Midbrain (tissue), 1 donor: Measurements from ENCODE around the gene B3GNT9.
"Not testable (repeated sequence)": the region's sequence is repeated elsewhere in the genome, so short reads cannot be mapped to it uniquely, and the experiment has no call there.

Experiments
- DNase-seq: peaks from one replicate; lab custom pipeline; 2025; lab: John Stamatoyannopoulos, UW

The B3GNT9 gene

DNA sequence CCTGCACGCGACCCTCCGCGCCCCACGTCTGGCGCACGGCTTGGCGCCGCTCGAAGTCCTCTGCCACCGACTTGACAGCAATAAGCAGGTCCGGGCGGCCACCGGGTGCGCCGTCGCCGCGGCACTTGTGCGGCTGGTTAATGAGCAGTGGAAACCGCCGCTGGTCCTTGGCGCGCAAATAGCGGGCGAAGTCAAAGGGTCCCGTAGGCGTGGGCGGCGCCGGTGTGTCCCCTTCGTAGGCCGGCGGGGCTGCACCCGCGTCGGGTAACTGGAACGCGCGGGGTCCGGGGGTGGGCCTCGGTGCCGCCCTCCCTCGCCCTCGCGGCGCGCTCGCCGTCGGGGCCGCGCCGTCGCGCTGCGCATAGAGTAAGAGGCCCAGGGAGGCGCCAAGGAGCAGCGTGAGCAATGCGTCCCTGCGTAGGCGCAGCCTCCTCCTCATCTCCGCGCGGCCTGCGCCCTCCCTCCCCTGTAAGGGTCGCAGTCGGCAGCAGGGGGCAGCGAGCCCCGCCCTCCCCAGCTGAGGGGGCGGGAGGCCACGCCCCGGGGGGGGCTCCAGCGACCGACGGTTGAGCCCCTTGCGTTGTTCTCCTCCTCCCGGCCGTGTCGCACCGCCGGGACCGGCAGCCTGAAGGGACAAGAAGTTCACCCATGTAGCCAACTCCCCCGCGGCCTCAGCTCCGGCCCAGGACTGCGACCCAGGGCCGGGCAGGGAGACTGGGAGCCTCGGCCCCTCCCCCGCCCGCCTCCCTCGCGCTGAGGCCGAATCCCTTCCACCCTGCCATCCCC, 558 bp downstream of the B3GNT9 start:
- no peak for DNase-seq

DNA sequence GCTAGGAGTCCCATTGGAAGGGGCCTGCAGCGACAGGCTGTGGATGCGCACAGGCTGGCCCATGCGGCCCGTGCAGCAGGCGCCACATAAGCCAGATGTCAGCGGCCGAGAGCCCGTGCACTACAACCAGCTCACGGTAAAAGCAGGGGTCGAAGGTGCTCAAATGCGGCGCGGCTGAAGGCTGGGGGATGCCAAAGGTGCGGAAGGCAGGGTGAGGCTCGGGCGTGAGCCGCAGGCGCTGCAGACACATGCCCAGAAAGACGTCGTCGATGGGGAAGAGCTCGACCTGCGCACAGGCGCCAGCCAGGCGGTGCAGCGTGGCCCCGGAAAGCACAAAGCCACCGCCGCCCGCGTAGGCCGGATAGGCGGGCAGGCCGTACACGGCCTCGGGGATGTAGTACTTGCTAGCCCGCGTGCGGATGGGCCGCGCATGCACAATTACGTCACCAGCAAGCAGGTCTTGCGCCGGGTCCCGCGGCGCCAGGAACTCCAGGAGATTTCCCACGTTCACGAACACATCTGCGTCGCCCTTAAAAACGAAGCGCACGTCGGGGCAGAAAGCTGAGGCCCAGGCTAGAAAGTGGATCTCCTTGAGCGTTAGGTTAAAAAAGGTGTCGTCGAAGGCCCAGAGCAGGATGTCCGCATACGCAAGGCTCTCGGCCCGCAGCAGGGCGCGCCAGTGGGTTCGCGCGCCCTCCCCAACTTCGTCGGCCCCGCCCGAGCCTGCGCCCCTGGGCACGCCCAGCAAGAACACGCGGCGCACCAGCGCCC, 1.3 kb downstream of the B3GNT9 start:
- DNase-seq = no peak

DNA sequence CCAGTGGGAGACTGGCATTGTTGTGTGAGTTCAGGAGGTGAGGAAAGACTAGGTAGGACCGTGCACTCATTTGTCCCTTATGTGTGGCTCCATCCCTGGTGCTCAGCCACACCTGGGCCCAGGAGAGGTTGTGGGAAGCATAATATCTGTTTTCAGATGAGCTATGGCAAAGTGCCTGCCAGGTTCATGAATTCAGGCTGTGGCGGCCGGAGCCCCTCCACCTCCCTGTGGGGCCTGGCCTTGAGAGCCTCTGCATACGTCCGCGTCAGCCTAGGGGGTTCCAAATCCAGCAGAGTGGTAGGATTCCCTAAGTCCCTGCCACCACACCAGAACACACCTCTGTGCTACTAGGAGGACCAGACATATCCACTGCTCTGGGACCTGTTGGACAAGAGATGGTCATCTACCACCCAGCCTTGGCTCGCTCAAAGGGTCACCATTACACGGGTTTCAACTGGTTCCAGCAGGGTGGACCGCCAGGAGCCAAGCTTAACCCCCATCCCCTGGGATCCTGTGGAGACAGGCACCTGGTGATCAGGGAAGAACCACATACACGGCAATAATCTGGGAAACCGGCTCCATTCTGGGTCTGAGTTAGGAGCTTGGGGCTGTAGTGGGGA, 2.0 kb downstream of the B3GNT9 start:
- no peak for DNase-seq

DNA sequence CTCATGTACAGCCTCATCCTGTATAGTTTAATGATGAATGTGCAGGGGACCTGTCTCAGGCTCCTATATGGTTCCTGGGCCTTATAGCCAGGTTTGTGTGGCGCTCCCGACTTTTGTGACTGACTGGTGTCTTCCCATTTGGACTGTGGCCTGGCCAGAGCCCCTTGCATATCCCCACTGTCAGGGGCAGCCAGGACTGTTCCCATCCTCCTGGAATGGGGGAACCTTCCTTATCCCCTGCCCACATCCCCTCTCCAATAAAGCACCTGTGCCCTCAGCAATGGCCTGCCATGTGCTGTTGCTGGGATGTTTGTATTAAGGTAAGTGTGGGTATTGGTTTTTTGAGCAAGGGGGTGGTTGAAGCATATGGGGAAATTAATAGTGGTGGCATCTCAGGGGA, 2.6 kb downstream of the B3GNT9 start:
- DNase-seq = no peak

DNA sequence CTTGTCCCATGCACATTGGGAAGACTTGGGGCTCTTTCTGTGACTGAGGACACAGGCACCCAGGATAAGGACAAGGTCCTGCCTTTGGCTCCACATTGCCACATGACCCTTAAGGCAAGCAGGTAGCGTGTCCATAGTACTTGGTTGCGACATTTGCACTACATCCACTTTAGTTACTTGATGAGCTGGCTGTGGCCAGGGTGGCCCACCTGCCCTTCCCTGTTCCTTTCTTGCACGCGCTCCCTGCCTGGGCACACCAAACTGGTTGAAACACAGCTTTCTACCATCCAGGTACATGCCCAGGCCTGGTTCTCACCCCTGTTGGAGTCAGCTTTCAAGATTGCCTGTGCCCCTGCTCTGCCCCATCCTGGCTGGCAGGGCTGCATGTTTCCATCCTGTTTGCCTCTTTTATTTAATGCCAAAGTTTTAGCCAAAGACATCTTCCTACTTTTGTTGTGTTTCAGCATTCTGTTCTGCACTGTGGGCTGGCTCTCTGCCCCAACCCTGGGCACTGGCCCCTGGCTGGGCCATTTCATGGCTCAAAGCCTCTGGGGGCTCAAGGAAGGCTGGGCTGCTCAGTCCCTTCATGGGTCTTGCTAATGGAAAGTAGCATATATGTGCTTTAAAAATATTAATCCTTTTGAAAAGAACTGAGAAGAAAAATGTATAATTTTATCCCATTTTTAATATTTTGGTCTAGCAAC, 3.2 kb downstream of the B3GNT9 start:
- peak; percentile 35 for DNase-seq

DNA sequence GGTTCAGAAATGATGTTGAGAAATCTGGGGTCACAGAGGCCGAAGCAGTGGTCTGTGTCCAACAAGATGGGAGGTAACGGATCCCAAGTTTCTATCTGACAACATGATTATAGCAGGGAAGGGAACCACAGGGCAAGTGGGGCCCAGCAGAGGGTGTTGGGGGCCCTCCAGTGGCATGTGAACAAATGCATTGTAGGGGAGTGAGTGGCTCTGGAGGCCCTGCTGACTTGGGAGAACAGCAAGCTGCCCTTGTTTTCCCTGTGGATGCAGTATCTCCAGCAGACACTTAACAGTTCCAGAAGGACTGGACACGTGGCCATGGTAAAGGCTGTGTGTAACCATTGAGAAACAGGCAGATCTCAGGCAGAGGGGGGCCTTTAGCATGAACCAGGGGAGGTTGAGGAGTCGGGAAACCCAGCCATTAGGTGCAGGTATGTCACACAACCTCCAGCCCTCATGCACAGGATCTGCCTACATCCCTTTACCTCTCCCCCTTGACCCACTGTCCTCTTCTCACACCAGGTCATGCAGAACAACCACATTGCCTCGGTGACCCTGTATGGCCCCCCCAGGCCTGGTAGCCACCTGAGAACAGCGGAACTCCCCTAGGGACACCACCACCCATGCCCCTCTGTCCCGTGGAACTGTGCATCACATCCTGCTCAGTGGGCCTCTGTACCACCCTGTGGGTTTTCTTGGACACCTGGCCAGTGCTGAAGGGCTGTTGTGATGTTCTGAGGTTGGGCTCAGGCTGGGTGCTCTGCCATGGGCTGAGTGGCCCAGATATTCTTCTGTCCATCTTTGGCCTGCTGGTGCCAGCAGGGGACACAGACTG, 4.1 kb downstream of the B3GNT9 start:
- peak; percentile 10 for DNase-seq

DNA sequence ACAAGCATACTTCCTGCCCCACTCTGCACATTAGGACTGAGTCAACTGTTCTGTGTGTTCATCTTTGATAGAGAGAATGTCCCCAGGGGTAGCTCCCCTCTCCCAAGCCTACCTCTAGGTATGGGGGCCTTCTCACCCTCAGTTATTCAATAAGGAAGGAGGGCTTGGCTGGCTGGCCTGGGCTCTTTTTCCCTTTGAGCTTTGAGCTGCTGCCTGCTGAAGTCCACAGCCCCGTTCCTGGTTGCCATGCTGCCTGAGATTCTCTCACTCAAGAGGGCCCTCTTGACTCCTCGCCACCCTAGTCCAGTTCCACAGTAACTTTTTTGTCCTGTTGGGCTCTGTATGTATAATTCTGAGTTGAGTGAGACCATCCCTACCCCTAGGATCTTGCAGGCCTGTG, 5.1 kb downstream of the B3GNT9 start:
- no peak for DNase-seq

DNA sequence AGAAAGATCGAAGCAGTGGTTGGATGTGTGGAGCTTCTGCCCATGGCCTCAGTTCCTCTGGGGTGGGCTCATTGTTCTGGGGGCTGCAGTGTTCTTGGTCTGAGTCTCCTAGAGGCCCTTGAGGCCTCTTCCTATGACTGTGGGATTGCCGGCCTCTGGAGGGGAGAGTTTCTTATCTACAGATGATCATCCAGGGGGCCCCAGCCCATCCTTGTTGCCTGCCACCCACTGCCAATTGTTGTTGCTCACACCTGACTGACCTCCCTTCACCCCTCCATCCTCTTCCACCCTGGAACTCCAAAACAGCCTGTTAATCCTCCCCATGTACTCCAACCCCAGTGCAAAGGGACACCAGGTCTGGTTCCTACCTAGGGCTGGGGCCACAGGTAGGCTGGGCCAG, 5.9 kb downstream of the B3GNT9 start:
- DNase-seq = no peak

DNA sequence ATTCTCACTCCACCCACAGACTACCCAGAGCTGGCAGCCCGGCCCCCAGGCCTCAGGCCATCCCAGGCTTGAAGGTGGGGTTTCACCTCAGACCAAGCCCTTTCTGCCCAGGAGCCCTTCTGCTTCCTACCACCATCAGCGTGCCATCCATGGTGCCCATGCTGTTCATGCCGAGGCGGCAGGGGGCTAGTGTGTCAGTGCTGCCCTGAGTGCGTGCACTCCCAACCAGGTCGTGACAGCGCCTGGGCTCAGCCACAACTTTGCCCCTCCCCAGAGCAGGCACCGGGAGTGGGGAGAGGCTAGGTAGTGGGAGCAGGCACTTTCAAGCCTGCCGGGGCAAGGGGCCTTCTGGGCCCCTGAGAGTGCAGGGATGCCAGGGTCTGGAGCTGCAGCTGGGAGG, 8.5 kb downstream of the B3GNT9 start:
- DNase-seq = no peak

DNA sequence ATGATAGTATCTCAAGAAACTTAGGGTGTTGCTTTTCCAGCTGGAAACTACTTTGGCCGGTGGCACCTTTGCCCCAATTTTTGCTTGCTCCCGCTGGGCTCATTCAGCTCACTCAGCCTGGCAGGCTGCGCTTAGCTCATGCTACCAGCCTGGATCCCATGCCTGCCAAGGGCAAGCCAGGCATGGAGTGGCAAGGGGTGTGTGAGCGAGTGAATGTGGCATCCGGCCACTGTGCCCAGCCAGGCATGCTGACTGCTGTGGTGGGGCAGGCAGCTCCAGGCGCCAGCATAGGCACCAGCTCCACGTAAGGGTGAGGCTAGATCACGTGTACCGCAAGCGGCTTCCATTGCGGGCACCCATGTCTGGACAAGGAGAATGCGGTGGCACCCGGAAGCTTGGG, 9.4 kb downstream of the B3GNT9 start:
- no peak for DNase-seq

DNA sequence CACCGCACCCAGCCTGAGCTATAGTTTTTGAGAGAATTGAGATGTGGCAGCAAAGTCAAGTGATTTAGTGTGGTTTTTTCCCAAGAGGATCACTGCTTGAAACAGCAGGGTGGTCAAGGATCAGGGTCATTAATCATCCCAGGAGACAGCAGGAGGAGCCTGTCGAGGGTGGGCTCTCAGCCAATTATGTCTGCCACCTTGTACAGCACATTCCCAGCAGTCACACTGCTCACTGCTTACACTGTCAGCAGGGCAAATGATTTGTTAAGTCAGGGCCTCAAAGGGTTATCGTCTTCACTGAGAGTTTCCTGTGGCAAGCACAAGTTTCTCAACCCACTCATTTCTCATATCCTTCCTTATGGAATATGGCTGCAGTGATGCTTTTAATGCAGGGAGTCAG, 13.2 kb downstream of the B3GNT9 start:
- no peak for DNase-seq

DNA sequence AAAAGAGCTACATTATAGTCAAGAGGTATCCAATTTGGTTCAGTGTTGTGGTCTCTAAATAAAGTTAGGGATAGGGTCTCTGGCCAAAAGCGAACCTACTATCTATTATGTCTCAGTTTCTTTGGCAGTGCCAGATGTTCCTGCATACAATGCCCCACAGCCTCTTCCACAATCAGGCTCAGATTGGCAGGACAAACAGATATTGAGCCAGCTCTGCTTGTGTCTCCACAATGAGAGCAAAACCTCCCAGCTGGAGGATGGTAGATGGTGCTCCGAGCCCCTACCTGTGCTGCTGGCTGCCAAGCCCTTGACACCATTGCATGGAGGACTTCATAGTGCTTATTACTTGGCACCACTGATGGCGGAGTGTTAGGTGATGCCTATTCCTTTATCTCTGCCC, 21.4 kb downstream of the B3GNT9 start:
- DNase-seq = peak; percentile 55

DNA sequence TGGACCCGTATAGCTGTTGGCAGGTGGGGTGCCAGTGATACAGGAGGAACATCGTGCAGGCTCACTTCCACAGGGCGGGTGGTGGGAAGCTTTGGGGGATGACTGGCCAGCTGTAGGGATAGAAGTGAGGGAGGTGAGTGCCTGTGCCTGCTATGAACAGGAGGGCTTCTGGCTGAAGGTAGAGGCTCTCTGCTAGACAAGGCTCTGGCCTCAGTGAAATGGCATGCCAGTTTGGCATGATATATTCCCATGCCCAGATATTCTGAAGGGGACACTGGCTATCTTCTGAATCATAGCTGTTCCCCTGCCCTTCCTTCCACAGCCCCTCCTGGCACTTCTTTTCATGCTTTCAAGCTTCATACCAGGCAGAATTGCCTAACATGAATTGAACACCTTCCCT, 21.9 kb downstream of the B3GNT9 start:
- no peak for DNase-seq

DNA sequence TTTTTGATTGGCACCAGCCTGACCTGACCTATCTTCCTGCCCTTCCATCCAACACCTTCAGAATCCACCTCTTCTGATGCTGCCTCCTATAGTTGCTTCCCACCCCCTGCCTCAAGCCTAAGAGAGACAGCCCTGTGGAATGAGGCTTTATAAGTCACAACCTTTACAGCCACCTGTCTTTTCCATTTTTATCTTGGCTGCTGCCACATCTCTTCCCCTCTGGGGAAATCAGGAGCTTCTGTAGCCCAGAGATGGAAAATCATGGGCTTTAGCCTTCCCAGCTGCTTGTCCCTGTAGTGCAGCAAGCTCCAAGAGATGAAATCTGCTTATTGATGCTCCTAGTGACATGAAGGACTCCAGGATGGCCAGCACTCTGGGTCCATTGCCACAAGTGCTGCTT, 22.4 kb downstream of the B3GNT9 start:
- no peak for DNase-seq

DNA sequence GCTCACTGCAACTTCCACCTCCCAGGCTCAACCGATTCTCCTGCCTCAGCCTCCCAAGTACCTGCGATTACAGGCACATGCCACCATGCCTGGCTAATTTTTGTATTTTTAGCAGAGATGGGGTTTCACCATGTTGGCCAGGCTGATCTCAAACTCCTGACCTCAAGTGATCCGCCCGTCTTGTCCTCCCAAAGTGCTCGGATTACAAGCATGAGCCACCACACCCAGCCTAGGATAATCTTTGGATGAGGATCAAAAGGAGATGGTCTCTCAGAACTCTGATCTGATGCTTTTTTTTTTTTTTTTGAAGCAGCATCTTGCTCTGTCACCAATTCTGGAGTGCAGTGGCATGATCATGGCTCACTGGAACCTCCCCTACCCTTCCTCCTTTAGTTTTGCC, 28.0 kb downstream of the B3GNT9 start:
- not testable (repeated sequence) for DNase-seq

DNA sequence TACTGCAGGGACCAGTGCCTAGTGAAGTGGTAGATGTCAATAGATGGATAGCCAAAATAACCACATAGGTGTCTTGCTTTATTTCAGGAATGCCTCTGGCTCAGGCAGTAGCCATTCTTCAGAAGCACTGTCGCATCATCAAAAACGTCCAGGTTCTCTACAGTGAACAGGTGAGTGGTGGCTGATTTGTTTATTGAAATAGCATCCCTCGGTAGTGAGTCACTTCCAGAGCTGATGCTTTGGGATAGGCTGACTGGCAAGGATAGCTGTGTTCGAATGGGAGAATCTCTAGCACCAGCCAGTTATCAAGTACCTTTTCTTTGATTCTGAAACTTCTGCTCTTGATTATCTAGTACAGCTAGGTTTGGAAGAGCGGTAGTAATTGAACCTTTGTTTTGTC, 30.8 kb downstream of the B3GNT9 start:
- DNase-seq = no peak

DNA sequence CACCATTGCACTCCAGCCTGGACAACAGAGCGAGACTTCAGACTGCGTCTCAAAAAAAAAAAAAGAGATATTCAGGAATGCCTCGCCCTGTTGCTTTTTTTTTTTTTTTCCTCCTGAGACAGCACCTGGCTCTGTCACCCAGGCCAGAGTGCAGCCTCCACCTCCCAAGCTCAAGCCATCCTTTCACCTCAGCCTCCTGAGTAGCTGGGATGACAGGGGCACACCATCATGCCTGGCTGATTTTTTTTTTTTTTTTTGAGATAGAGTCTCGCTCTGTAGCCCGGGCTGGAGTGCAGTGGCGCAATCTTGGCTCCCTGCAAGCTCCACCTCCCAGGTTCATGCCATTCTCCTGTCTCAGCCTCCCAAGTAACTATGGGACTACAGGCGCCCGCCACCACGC, 33.1 kb downstream of the B3GNT9 start:
- no peak for DNase-seq

DNA sequence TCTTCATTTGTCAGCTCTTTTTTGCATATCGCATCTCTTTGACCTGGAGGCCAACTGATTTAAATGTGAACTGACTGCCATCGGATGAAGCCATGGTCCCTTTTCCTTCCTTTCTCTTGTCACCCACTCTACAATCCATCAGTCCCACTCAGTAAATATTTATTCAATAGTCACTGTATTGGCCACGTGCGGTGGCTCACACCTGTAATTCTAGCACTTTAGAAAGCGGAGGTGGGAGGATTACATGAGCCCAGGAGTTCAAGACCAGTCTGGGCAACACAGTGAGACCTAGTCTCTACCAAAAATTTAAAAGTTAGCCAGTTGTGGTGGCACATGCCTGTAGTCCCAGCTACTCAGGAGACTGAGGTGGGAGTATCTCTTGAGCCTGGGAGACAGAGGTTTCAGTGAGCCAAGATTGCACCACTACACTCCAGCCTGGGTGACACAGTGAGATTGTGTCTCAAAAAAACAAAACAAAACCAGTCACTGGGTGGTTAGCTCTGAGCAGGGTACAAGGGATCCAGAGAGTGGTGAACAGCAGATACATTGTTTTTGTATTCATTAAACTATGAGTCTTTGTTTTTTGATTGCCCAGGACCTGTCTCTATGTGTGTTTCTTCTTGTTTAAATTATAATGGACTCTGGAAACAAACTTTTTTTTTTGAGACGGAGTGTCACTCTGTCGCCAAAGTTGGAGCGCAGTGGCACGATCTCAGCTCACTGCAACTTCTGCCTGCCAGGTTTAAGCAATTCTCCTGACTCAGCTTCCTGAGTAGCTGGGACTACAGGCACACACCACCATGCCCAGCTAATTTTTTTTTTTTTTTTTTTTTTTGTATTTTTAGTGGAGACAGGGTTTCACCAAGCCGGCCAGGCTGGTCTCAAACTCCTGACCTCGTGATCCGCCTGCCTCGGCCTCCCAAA, 34.1 kb downstream of the B3GNT9 start:
- DNase-seq = peak; percentile 55

DNA sequence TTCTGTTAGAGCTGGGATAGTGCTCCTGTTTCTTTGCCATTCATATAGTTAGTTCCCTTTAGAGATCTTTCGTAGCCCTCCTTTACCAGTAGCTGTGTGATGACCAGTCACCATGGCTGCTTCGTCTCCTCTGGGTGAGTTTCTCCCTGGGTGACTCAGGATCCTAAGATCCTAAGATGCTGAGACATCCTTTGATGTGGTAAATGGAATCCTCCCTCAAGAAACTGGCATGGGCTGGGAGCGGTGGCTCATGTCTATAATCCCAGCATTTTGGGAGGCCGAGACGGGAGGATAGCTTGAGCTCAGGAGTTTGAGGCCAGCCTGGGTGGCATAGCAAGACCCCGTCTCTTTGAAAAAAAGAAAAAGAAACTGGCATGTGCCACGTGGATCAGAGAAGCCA, 35.2 kb downstream of the B3GNT9 start:
- DNase-seq = no peak

DNA sequence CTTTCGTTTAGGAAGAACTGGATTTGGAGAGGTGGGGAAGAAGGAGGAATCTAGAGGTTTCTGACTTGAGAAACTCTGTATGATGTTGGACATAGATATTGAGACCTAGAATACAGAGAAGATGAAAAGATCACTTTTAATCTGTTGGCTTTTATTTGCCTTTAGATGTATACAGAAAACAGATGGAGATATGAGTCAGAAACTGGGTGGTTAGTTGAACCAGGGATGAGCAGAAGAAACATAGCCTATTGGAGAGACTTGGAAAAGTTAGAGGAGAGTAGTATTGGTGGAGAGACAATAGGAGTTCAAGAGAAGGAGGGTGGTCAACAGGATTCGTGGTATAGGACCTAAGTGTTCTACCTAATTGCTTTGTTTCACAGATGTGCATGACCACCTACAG, 36.0 kb downstream of the B3GNT9 start:
- DNase-seq = no peak
